Activated CD4-positive, alpha-beta T cell treated with anti-CD3 and anti-CD28 coated beads, Interleukin-2, Interleukin-6, amounts not matched to agents 100 ng/mL and 50 ng/mL, durations not matched to agents 16 hours and 8 hours (primary cell): ENCODE measurements around the gene CCDC89.
"Not testable (repeated sequence)": the region's sequence is repeated elsewhere in the genome, so short reads cannot be mapped to it uniquely, and the experiment has no call there.

Experiments
- DNase-seq: peaks from one replicate; pipeline ENCODE4 v3.0.0-alpha.2; 2020

The CCDC89 gene

GRCh38 chr11:85685125-85685819, 723 bp downstream of the CCDC89 start:
- DNase-seq = no peak

GRCh38 chr11:85682330-85683305, 3.4 kb downstream of the CCDC89 start:
- DNase-seq = peak; percentile 71

GRCh38 chr11:85680897-85681296, 5.1 kb downstream of the CCDC89 start:
- DNase-seq = no peak

- DNase-seq = no peak
Observed at GRCh38 chr11:85679576-85679975, 6.4 kb downstream of the CCDC89 start.

- DNase-seq = peak; percentile 61
Observed at GRCh38 chr11:85673393-85673792, 12.6 kb downstream of the CCDC89 start.

GRCh38 chr11:85672105-85672902, 13.7 kb downstream of the CCDC89 start:
- no peak for DNase-seq

GRCh38 chr11:85670949-85671663, 14.9 kb downstream of the CCDC89 start:
- not testable (repeated sequence) for DNase-seq

- no peak for DNase-seq
Observed at GRCh38 chr11:85668157-85668556, 17.8 kb downstream of the CCDC89 start.

- no peak for DNase-seq
Observed at GRCh38 chr11:85666687-85667086, 19.3 kb downstream of the CCDC89 start.

- no peak for DNase-seq
Observed at GRCh38 chr11:85665733-85666132, 20.3 kb downstream of the CCDC89 start.

- DNase-seq = peak; percentile 98
Observed at GRCh38 chr11:85664615-85665481, 21.1 kb downstream of the CCDC89 start, which contains the start of gene CREBZF. CREBZF (minus strand) TSS chr11:85665129; CDS start chr11:85664875, 254 bp downstream.

- DNase-seq = peak; percentile 88
Observed at GRCh38 chr11:85663753-85664614, 22.0 kb downstream of the CCDC89 start.

GRCh38 chr11:85663080-85663752, 22.8 kb downstream of the CCDC89 start:
- DNase-seq = peak; percentile 42

- no peak for DNase-seq
Observed at GRCh38 chr11:85661972-85662664, 23.9 kb downstream of the CCDC89 start.

- no peak for DNase-seq
Observed at GRCh38 chr11:85658180-85658579, 27.8 kb downstream of the CCDC89 start.

GRCh38 chr11:85656777-85657176, 29.2 kb downstream of the CCDC89 start:
- DNase-seq = no peak

GRCh38 chr11:85654343-85654742, 31.7 kb downstream of the CCDC89 start:
- not testable (repeated sequence) for DNase-seq

- DNase-seq = no peak
Observed at GRCh38 chr11:85652786-85653447, 33.1 kb downstream of the CCDC89 start.
